ENCODE measurements around the gene SDF2.

DNA sequence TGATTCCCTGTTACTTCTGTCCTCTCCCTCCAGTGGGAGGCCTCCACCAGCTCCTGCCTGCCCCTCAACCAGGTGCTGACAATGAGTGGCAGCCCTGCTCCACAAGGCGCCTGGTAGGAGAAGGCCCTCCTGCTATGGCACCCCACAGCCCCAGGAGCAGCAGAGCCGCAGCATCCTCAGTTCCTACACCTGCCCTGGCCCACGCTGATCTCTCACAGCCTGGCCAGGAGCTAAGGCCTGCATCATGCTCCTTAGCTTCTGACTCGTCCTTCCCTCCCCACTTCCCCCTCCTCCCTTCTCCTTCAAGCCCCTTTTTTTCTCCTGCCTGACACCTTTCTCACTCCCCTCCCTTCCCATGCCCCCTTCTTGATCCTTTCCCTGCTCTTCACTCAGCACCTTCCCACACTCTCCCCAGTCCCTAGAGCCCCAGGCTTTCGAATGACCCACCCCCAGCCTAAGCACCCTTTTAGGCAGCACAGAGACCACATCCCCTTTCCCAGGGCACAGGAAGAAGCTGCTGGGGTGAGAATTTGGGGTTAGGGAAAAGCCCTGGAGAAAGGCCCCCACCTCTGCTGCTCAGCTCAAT is 43.5 kb upstream of the SDF2 start:
- TF ChIP-seq, protein P1, sequence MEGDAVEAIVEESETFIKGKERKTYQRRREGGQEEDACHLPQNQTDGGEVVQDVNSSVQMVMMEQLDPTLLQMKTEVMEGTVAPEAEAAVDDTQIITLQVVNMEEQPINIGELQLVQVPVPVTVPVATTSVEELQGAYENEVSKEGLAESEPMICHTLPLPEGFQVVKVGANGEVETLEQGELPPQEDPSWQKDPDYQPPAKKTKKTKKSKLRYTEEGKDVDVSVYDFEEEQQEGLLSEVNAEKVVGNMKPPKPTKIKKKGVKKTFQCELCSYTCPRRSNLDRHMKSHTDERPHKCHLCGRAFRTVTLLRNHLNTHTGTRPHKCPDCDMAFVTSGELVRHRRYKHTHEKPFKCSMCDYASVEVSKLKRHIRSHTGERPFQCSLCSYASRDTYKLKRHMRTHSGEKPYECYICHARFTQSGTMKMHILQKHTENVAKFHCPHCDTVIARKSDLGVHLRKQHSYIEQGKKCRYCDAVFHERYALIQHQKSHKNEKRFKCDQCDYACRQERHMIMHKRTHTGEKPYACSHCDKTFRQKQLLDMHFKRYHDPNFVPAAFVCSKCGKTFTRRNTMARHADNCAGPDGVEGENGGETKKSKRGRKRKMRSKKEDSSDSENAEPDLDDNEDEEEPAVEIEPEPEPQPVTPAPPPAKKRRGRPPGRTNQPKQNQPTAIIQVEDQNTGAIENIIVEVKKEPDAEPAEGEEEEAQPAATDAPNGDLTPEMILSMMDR (IDR thresholded peaks at IDR 0.05) = no peak
- TF ChIP-seq SIN3A (IDR thresholded peaks at IDR 0.05; ENCODE audit: borderline replicate concordance, insufficient read depth, low read depth, low read length) (no peak), TCF7L2 (IDR thresholded peaks at IDR 0.05; ENCODE audit: low read depth, low read length) (no peak), POLR2AphosphoS5 (IDR thresholded peaks at IDR 0.05; ENCODE audit: low read depth, low read length) (no peak)
- TF ChIP-seq, protein P2, sequence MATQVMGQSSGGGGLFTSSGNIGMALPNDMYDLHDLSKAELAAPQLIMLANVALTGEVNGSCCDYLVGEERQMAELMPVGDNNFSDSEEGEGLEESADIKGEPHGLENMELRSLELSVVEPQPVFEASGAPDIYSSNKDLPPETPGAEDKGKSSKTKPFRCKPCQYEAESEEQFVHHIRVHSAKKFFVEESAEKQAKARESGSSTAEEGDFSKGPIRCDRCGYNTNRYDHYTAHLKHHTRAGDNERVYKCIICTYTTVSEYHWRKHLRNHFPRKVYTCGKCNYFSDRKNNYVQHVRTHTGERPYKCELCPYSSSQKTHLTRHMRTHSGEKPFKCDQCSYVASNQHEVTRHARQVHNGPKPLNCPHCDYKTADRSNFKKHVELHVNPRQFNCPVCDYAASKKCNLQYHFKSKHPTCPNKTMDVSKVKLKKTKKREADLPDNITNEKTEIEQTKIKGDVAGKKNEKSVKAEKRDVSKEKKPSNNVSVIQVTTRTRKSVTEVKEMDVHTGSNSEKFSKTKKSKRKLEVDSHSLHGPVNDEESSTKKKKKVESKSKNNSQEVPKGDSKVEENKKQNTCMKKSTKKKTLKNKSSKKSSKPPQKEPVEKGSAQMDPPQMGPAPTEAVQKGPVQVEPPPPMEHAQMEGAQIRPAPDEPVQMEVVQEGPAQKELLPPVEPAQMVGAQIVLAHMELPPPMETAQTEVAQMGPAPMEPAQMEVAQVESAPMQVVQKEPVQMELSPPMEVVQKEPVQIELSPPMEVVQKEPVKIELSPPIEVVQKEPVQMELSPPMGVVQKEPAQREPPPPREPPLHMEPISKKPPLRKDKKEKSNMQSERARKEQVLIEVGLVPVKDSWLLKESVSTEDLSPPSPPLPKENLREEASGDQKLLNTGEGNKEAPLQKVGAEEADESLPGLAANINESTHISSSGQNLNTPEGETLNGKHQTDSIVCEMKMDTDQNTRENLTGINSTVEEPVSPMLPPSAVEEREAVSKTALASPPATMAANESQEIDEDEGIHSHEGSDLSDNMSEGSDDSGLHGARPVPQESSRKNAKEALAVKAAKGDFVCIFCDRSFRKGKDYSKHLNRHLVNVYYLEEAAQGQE (IDR thresholded peaks at IDR 0.05; ENCODE audit: insufficient read depth in 1 of 2, low read depth in 2 of 2, low read length in 1 of 2) = no peak
